ENCODE measurements around the gene NCBP3.

DNA sequence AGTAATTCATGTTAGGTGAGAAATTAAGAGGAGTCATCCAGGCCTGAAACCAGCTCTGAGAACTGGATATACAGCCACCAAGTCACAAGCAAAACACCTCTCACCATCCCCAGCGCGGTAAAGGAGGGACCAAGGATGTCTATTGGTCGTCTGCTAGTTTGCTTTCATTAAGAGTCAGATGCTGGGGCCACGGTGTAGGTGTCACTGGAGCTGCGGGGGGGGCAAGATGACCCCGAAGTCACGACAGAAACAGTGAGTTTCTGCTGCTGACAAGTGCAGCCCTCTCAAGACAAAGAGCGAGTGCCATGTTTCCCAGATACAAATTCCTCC is 790 bp downstream of the NCBP3 start:
- TF ChIP-seq ZNF274 (IDR thresholded peaks at IDR 0.05; ENCODE audit: low read depth, low read length) (no peak), SUZ12 (IDR thresholded peaks at IDR 0.05; ENCODE audit: extremely low read depth, insufficient read depth, insufficient read length) (no peak)

Measured in NT2/D1 (cell line).